Measurements from ENCODE around the gene CC2D1A. TPM values are rescaled to one million over a fixed set of nuclear protein-coding genes. Genes with fewer than 3 reads are reported as not detected.
A peak's percentile ranks its signal among the peaks of the same experiment; 100 is the strongest.

The CC2D1A gene
- total RNA-seq, 2 experiments from 2014 or later, result 16.4 to 16.9 TPM

DNA sequence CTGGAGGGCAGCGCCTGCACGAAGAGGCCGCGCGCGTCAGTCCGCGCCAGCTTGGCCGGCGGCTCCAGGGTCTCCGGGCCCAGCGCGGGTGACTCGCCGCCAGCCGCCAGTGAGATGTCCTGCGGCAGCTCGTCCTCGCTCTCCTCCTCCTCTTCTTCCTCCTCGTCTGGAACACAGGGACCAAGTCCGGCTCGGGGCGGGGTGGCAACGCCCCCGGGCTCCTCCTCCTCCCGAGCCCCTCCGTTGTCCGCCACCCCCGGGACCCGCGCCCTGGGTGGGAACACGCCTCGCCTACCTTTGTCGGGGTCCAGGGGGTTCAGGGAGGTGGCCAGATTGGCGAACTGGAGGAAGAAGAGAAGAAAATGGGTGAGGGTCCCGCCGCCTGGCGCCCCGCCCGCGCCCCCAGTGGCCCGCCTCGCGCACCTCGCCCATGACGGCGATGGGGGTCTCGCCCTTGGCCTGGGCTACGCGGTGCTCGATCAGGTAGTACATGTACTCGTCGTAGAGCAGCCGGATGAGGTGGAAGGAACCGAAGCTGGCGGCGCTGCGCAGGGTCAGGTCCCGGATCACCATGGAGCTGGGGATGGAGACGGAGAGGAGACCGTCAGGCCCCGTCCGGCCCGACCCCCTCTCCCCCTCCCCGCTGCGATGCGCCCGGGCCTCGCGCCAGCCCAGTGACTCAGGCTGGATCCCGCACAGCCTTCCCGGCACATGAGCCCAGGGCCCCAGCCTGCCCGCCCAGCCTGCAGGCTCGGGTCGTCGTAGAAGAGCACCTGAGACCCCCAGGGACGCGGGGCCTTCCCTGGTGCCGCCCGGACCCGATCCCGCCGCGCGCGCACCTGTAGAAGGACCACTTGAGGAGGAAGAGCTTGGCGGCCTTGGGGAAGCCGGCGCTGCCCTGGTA lies 57.0 kb downstream of the CC2D1A start:
- TF ChIP-seq, protein P1, sequence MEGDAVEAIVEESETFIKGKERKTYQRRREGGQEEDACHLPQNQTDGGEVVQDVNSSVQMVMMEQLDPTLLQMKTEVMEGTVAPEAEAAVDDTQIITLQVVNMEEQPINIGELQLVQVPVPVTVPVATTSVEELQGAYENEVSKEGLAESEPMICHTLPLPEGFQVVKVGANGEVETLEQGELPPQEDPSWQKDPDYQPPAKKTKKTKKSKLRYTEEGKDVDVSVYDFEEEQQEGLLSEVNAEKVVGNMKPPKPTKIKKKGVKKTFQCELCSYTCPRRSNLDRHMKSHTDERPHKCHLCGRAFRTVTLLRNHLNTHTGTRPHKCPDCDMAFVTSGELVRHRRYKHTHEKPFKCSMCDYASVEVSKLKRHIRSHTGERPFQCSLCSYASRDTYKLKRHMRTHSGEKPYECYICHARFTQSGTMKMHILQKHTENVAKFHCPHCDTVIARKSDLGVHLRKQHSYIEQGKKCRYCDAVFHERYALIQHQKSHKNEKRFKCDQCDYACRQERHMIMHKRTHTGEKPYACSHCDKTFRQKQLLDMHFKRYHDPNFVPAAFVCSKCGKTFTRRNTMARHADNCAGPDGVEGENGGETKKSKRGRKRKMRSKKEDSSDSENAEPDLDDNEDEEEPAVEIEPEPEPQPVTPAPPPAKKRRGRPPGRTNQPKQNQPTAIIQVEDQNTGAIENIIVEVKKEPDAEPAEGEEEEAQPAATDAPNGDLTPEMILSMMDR (IDR thresholded peaks at IDR 0.05), result no peak
- no peaks in the 10 kb centered on the region for H3K9me3 ChIP-seq (ENCODE audit: control insufficient read depth in 1 of 2, insufficient read depth in 1 of 2, low read length in 2 of 2)
- peaks cover 61% of the 10 kb centered on the region for H3K36me3 ChIP-seq (ENCODE audit: insufficient read depth, low read length)
- intact Hi-C loops (cut with DNase I, micrococcal nuclease), result no loop called here
- no peak overlapping the region for H3K27ac Mint-ChIP-seq
- H3K4me1 Mint-ChIP-seq (ENCODE audit: low read depth), result peaks cover 5% of the 10 kb centered on the region
- no peak overlapping the region for H3K27ac ChIP-seq (ENCODE audit: low read depth in 1 of 2, low read length in 2 of 2)
- H3K9me3 Mint-ChIP-seq, result no peaks in the 10 kb centered on the region
- CTCF ChIA-PET, result no interaction called here
- ATAC-seq (ENCODE audit: poor library complexity) (no peak), DNase-seq (no peak)
- no peaks in the 10 kb centered on the region for H3K27me3 ChIP-seq (ENCODE audit: control insufficient read depth in 1 of 2, insufficient read depth in 2 of 2, low read length in 2 of 2)
- H3K36me3 Mint-ChIP-seq (ENCODE audit: low read depth), result peaks cover 47% of the 10 kb centered on the region
- no peaks in the 10 kb centered on the region for H3K27me3 Mint-ChIP-seq
- H3K4me3 ChIP-seq (ENCODE audit: low read length), result no peak overlapping the region
- POLR2A ChIA-PET, result interaction anchor here (1.0 kb wide), 1 partner anchor 69 kb away, joined by 3 read pairs; the partner anchor contains the start of gene IL27RA
- peaks cover 3% of the 10 kb centered on the region for H3K4me1 ChIP-seq (ENCODE audit: insufficient read depth, low read length)
- H3K4me3 Mint-ChIP-seq, result no peak overlapping the region

GRCh38 chr19:13963603-13964105 lies 57.7 kb downstream of the CC2D1A start:
- H3K27ac Mint-ChIP-seq, result no peak overlapping the region
- POLR2A ChIA-PET, result interaction anchor here (1.0 kb wide), 1 partner anchor 68 kb away, joined by 3 read pairs; the partner anchor contains the start of gene IL27RA
- H3K4me3 Mint-ChIP-seq, result no peak overlapping the region
- H3K4me1 Mint-ChIP-seq (ENCODE audit: low read depth), result no peaks in the 10 kb centered on the region
- ATAC-seq (ENCODE audit: poor library complexity), result no peak
- intact Hi-C loops (cut with DNase I, micrococcal nuclease), result no loop called here
- Histone ChIP-seq H3K27ac (ENCODE audit: low read depth in 1 of 2, low read length in 2 of 2) (no peak overlapping the region), H3K4me1 (ENCODE audit: insufficient read depth, low read length) (peaks cover 3% of the 10 kb centered on the region), H3K9me3 (ENCODE audit: control insufficient read depth in 1 of 2, insufficient read depth in 1 of 2, low read length in 2 of 2) (no peaks in the 10 kb centered on the region), H3K27me3 (ENCODE audit: control insufficient read depth in 1 of 2, insufficient read depth in 2 of 2, low read length in 2 of 2) (no peaks in the 10 kb centered on the region), H3K4me3 (ENCODE audit: low read length) (no peak overlapping the region), H3K36me3 (ENCODE audit: insufficient read depth, low read length) (peaks cover 60% of the 10 kb centered on the region)
- TF ChIP-seq, protein P1 (IDR thresholded peaks at IDR 0.05), result no peak
- peaks cover 41% of the 10 kb centered on the region for H3K36me3 Mint-ChIP-seq (ENCODE audit: low read depth)
- CTCF ChIA-PET, result no interaction called here
- no peaks in the 10 kb centered on the region for H3K27me3 Mint-ChIP-seq
- no peaks in the 10 kb centered on the region for H3K9me3 Mint-ChIP-seq
- no peak for DNase-seq

DNA sequence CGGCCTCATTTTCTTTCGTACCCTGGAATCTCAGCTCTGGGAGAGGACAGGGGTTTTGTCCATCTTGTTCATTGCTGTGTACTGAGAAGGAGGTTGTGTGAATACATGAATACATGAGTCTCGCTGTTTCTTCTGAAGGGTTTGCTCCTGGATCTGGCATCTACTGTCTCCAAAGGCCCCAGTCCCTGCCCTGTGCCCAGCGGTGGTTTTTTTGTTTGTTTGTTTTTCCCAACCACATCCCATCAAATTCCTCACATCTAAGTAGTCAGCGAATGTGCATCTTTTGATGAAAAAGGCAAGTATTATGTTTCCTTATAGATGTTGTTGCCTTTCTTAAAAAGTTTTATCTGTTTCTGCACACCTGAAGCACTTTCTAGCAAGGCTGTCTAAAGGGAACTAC lies 58.8 kb downstream of the CC2D1A start:
- Mint-ChIP-seq H3K27me3 (no peaks in the 10 kb centered on the region), H3K27ac (peak overlapping the region; percentile 36), H3K4me3 (no peak overlapping the region), H3K9me3 (no peaks in the 10 kb centered on the region), H3K4me1 (ENCODE audit: low read depth) (no peaks in the 10 kb centered on the region), H3K36me3 (ENCODE audit: low read depth) (peaks cover 46% of the 10 kb centered on the region)
- no peak overlapping the region for H3K27ac ChIP-seq (ENCODE audit: low read depth in 1 of 2, low read length in 2 of 2)
- intact Hi-C loops (cut with DNase I, micrococcal nuclease), result no loop called here
- H3K4me3 ChIP-seq (ENCODE audit: low read length), result no peak overlapping the region
- CTCF ChIA-PET, result no interaction called here
- H3K9me3 ChIP-seq (ENCODE audit: control insufficient read depth in 1 of 2, insufficient read depth in 1 of 2, low read length in 2 of 2), result no peaks in the 10 kb centered on the region
- peaks cover 3% of the 10 kb centered on the region for H3K4me1 ChIP-seq (ENCODE audit: insufficient read depth, low read length)
- POLR2A ChIA-PET, result no interaction called here
- no peak for ATAC-seq (ENCODE audit: poor library complexity)
- DNase-seq, result no peak
- TF ChIP-seq, protein P1 (IDR thresholded peaks at IDR 0.05), result no peak
- peaks cover 60% of the 10 kb centered on the region for H3K36me3 ChIP-seq (ENCODE audit: insufficient read depth, low read length)
- H3K27me3 ChIP-seq (ENCODE audit: control insufficient read depth in 1 of 2, insufficient read depth in 2 of 2, low read length in 2 of 2), result no peaks in the 10 kb centered on the region
